NCI-H345 treated with DMSO at 0.1 percent for 48 hours (cell line): Measurements from ENCODE around the gene SLC1A3.
A peak's percentile ranks its signal among the peaks of the same experiment; 100 is the strongest.

ENCODE experiments used
- DNase-seq: peaks from one replicate; lab custom pipeline; 2025; ENCODE audit not compliant: unreplicated experiment; lab: John Stamatoyannopoulos, UW

The SLC1A3 gene

GRCh38 chr5:36712706-36713105, 106.3 kb downstream of the SLC1A3 start:
- no peak for DNase-seq

GRCh38 chr5:36713541-36713940, 107.1 kb downstream of the SLC1A3 start:
- no peak for DNase-seq

- no peak for DNase-seq
Measured at GRCh38 chr5:36717131-36717695, 110.8 kb downstream of the SLC1A3 start.

- DNase-seq: no peak
Measured at GRCh38 chr5:36719282-36719681, 112.9 kb downstream of the SLC1A3 start.

GRCh38 chr5:36720688-36721087, 114.3 kb downstream of the SLC1A3 start:
- DNase-seq: no peak

- no peak for DNase-seq
Measured at GRCh38 chr5:36721664-36722235, 115.3 kb downstream of the SLC1A3 start.

- DNase-seq: no peak
Measured at GRCh38 chr5:36722900-36723299, 116.5 kb downstream of the SLC1A3 start.

- DNase-seq: no peak
Measured at GRCh38 chr5:36723912-36724311, 117.5 kb downstream of the SLC1A3 start.

GRCh38 chr5:36724467-36725332, 118.3 kb downstream of the SLC1A3 start:
- no peak for DNase-seq

GRCh38 chr5:36726317-36726716, 119.9 kb downstream of the SLC1A3 start:
- DNase-seq: no peak

- no peak for DNase-seq
Measured at GRCh38 chr5:36726767-36727166, 120.4 kb downstream of the SLC1A3 start.

GRCh38 chr5:36728697-36729543, 122.5 kb downstream of the SLC1A3 start:
- peak; percentile 45 for DNase-seq

- DNase-seq: no peak
Measured at GRCh38 chr5:36730537-36731216, 124.3 kb downstream of the SLC1A3 start.

- no peak for DNase-seq
Measured at GRCh38 chr5:36733183-36733582, 126.8 kb downstream of the SLC1A3 start.

- no peak for DNase-seq
Measured at GRCh38 chr5:36734422-36734821, 128.0 kb downstream of the SLC1A3 start.

- DNase-seq: no peak
Measured at GRCh38 chr5:36735891-36736290, 129.5 kb downstream of the SLC1A3 start.
